GM23248 (cell line): ENCODE results near the gene COL27A1.
"Not testable (repeated sequence)": the region's sequence is repeated elsewhere in the genome, so short reads cannot be mapped to it uniquely, and the experiment has no call there.

Experiments used
- EZH2 ChIP-seq: fragments of 200-600 bp; sonication (generic); IDR thresholded peaks from 2 replicates; pipeline ENCODE4 v1.6.1; 2018; ENCODE audit warnings: antibody characterized with exemption, mild to moderate bottlenecking; ENCODE audit not compliant: insufficient read depth, poor library complexity, severe bottlenecking
- EZH2phosphoT487 ChIP-seq: fragments of 200-600 bp; sonication (generic); IDR thresholded peaks from 2 replicates; pipeline ENCODE4 v1.6.1; 2018; ENCODE audit warnings: antibody characterized with exemption, moderate library complexity, mild to moderate bottlenecking, low read depth; ENCODE audit not compliant: insufficient read depth

- TF ChIP-seq EZH2, EZH2phosphoT487: not testable (repeated sequence)
These were observed 177.2 kb downstream of the COL27A1 start for GRCh38 chr9:114332474-114333040.
